AG09309 (cell line): Measurements from ENCODE around the gene FSTL4.

Experiments used
- DNase-seq: peaks from one replicate; pipeline ENCODE4 v3.0.0-alpha.2; 2010; ENCODE audit warnings: low read depth
- H3K4me3 ChIP-seq: 2 replicates; pipeline ENCODE4 v1.5.1; 2011; ENCODE audit warnings: mild to moderate bottlenecking, low read depth, low read length, moderate library complexity; ENCODE audit not compliant: control insufficient read depth
- TF ChIP-seq, protein P1 (sequence below): IDR thresholded peaks from 2 replicates; pipeline ENCODE4 v1.5.1; 2011; ENCODE audit warnings: mild to moderate bottlenecking, low read depth, low read length, inconsistent platforms; ENCODE audit not compliant: insufficient read depth, control insufficient read depth; ENCODE audit errors: missing control alignments

FSTL4 gene

DNA sequence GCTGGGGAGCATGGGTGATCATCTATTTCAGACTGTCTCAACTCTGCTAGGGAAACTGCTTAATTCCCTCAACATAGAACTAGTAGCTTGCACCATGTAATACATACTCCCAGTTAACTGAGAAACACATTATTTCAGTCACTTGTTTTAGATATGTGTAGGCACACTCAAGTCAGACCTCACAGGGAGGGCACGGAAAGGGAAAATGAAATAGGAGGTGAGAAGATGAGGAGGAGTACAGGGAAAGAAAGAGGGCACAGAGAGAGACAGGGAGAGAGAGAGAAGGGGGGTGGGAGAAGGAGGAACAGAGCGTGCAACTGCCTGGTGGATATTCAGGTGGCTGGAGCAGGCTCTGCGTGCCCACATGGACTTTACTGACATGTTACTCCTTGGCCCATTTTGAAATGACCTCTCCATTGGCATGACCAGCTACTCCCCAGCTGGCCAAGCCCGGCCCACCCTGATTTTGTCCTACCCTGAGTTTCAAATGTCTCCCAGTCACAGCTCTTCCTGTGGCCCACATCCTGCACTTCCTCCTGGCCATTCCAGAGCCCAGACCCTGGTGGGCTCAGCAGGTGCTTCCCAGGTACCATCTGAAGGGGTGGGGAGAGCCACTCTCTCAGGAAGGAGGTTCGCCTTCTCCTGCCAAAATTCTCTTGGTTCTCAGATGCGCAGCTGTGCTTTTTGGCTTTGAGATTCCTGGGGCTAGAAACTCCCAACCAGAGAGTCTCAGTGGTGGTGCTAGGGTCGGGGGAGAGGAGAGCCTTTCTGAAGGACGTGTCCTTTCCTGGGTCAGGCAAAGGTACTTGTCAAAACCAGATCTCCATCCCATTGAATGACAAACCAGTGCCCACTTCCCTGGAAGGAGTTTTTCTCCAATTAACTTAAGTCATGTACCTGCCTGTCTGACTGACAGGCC lies 229.4 kb downstream of the FSTL4 start:
- TF ChIP-seq, protein P1, sequence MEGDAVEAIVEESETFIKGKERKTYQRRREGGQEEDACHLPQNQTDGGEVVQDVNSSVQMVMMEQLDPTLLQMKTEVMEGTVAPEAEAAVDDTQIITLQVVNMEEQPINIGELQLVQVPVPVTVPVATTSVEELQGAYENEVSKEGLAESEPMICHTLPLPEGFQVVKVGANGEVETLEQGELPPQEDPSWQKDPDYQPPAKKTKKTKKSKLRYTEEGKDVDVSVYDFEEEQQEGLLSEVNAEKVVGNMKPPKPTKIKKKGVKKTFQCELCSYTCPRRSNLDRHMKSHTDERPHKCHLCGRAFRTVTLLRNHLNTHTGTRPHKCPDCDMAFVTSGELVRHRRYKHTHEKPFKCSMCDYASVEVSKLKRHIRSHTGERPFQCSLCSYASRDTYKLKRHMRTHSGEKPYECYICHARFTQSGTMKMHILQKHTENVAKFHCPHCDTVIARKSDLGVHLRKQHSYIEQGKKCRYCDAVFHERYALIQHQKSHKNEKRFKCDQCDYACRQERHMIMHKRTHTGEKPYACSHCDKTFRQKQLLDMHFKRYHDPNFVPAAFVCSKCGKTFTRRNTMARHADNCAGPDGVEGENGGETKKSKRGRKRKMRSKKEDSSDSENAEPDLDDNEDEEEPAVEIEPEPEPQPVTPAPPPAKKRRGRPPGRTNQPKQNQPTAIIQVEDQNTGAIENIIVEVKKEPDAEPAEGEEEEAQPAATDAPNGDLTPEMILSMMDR = no peak
- no peak overlapping the region for H3K4me3 ChIP-seq
- no peak for DNase-seq

DNA sequence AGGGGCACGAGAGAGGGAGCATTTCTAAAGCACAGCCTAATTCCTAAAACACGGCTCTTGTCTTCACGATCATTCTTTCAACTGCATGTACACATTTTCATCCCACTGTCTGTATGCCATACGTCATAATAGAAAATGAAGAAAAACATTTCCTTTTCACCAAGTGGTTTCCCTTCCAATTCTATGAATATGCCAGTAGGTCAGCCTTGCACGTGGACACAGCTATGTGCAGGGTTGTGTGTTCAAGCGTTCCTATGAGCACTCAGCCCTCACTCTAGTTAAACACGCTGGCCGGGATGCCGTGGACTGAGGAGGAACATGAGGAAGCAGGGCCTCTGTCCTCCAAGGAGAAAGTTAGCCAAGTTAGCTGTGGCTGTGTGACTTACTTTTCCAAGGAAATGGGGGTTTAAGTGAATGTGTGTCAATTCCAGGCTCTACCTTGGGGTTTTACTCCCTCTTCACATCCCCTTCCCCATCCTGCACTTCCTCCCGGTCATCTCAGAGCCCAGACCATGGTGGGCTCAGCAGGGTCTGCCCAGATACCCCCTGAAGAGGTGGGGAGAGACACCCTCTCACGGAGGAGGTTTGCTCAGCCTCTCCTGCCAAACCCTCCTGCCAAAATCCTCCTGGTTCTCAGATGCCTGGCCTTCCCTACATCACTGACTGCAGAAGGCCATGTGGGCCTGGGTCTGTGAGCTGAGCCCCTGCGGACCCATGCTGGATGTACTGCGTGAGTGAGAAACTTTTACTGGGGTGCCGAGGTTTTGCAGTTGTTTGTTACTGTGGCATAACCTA lies 230.6 kb downstream of the FSTL4 start:
- H3K4me3 ChIP-seq = no peak overlapping the region
- TF ChIP-seq, protein P1 = no peak
- no peak for DNase-seq

DNA sequence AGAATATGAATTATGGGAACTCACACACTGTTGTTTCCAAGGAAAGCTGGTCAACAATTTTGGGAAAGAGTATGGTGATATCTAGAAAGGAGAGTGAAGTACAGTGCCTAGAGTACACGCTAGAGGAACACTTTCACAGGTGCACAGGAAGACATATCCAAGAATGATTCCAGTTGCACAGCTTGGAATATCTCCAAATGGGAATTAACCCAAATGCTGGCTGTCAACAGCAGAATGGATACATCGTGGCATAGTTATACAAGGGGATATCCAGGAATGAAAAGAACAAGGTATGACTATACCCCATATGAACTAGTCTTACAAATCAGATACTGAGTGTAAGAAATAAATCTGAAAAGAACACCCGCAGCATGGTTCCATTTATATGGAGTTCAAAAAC lies 231.3 kb downstream of the FSTL4 start:
- no peak overlapping the region for H3K4me3 ChIP-seq
- DNase-seq = no peak
- TF ChIP-seq, protein P1 = no peak

DNA sequence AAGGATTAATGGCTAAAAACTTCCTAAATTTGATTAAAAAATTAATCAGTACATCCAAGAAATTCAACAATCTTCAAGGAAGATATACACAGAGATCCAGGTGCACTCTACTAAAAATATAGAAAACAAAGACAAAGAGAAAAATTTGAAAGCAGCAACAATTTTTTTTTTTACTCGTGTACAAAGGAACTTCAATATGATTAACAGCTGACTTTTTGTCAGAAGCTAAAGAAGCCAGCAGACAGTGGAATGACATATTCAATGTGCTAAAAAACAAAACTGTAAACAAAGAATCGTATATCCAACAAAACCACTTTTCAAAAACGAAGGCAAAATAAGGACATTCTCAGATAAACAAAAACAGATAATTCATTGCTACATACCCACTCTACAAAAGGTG lies 234.6 kb downstream of the FSTL4 start:
- H3K4me3 ChIP-seq = no peak overlapping the region
- TF ChIP-seq, protein P1 = no peak
- DNase-seq = no peak

DNA sequence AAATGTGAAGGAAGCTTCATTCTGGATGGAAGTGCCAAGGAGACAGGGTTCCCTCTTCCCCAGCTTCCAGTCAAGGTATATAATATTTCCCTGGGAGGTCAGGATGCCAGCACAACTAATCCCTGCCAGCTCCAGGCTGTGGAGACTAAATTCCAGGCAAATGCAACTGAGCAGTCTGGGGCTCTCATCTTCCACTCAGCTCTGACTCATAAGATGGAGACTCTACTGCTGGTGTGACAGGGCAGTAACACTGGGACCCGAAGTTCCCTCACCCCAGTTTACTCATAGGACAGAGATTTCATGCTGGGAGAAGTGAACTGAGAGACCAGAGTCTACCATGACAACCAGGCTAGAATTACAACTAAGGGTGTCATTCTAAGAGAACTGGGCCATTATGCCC lies 235.4 kb downstream of the FSTL4 start:
- no peak overlapping the region for H3K4me3 ChIP-seq
- TF ChIP-seq, protein P1 = no peak
- no peak for DNase-seq

DNA sequence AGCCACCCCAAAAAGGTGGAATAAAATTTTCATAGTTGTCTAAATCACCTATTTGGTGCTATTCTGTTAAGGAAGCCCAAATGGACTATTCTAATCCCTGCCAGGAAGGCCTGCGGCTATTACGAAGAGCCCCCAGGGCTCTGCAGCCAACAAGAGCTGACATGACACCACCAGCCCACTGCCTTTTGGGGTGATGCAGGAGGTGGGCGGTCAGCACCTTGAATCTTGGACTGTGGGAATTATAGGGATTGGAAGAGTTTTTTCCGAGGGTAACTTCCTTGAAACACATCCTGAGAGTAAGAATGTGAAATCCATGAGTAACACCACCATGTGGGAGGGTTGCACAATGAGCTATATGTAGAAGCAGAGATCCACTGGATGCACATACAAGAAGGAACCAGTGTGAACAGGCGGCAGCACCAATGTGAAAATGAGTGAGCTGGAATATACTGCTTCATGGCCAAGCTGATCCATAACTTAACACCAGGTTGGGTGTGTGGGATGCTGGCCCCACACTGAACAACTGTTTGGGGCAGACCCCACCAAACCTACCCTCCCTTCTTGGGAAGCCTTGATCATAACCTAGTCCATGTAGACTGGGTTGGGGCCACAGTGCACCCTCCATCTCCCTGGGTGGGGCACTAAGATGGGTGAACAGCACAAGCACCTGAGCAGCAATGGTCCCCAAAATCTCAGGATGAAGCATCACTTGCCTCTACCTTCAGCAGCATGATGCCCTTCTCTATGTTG lies 239.0 kb downstream of the FSTL4 start:
- TF ChIP-seq, protein P1 = no peak
- no peak for DNase-seq
- H3K4me3 ChIP-seq = no peak overlapping the region
